B cell (primary cell): ENCODE results near the gene TRAF3. TPM values are rescaled to one million over a fixed set of nuclear protein-coding genes. Genes with fewer than 3 reads are reported as not detected.
A peak's percentile ranks its signal among the peaks of the same experiment; 100 is the strongest.

ENCODE experiments used
- ATAC-seq: fragments of 200-7000 bp; cut with Tn5 transposase; one replicate; pipeline ENCODE4 v1.10.0; 2021; ENCODE audit warnings: low read depth, mild to moderate bottlenecking, moderate number of reproducible peaks, moderate library complexity
- CTCF ChIA-PET: fragments of 350-600 bp; sonication (Branson Sonifier 250); formaldehyde crosslinking; loops from one replicate; lab custom pipeline; 2021; ENCODE audit warnings: antibody characterized with exemption, inconsistent platforms; lab: Charles Lee
- POLR2A ChIA-PET: fragments of 350-600 bp; sonication (Branson Sonifier 250); formaldehyde crosslinking; loops from one replicate; lab custom pipeline; 2021; ENCODE audit warnings: antibody characterized with exemption; lab: Charles Lee
- DNase-seq: peaks from one replicate; pipeline ENCODE4 v3.0.0; 2013
- H2AFZ ChIP-seq: 2 replicates; pipeline ENCODE4 v1.6.1; 2012; ENCODE audit warnings: mild to moderate bottlenecking, low read depth, low read length; ENCODE audit not compliant: insufficient read depth, poor library complexity, severe bottlenecking
- H3K27ac ChIP-seq, 2 donors: 1 replicate in 1 of 2; 2 replicates in 1 of 2; pipeline ENCODE4 v1.5.1; 2012 to 2013; ENCODE audit warnings: low read length in 2 of 2, mild to moderate bottlenecking in 2 of 2, moderate library complexity in 1 of 2
- H3K27me3 ChIP-seq, 4 experiments: fragments of 200-600 bp in 1 of 4; sonication (generic) in 1 of 4; replicated peaks in 1 of 4; 1 replicate in 2 of 4; 2 replicates in 2 of 4; pipeline versions ENCODE4 v1.6.1 to v1.7.0; 2013 to 2016; ENCODE audit warnings: low read length in 3 of 4, mild to moderate bottlenecking in 2 of 4, mixed read lengths in 1 of 4, moderate library complexity in 1 of 4; ENCODE audit not compliant: insufficient read depth in 4 of 4, control insufficient read depth in 3 of 4; ENCODE audit errors: control extremely low read depth in 1 of 4
- H3K36me3 ChIP-seq, 2 experiments: replicated peaks in 1 of 2; 1 replicate in 1 of 2; 2 replicates in 1 of 2; pipeline versions ENCODE4 v1.6.1 to v1.7.1; 2013; ENCODE audit warnings: low read length in 1 of 2; ENCODE audit not compliant: insufficient read depth in 2 of 2, control insufficient read depth in 1 of 2; ENCODE audit errors: control extremely low read depth in 1 of 2, extremely low read depth in 1 of 2
- H3K4me1 ChIP-seq, 2 donors: fragments of 200-600 bp in 1 of 2; sonication (generic) in 1 of 2; 1 replicate in 1 of 2; 2 replicates in 1 of 2; pipeline versions ENCODE4 v1.5.1 to v1.6.1; 2013 to 2017; ENCODE audit warnings: low read length in 2 of 2; ENCODE audit not compliant: control insufficient read depth in 2 of 2, insufficient read depth in 2 of 2
- H3K4me2 ChIP-seq: replicated peaks from 2 replicates; pipeline ENCODE3; 2012; ENCODE audit warnings: mild to moderate bottlenecking, low read depth, low read length; ENCODE audit not compliant: poor library complexity, severe bottlenecking
- H3K4me3 ChIP-seq, 5 experiments: fragments of 200-600 bp in 1 of 5; sonication (generic) in 1 of 5; 1 replicate in 3 of 5; 2 replicates in 2 of 5; pipeline versions ENCODE4 v1.5.1 to v1.7.0; 2011 to 2016; ENCODE audit warnings: low read length in 4 of 5, mild to moderate bottlenecking in 4 of 5, low read depth in 2 of 5, control low read depth in 1 of 5, moderate library complexity in 1 of 5; ENCODE audit not compliant: insufficient read depth in 1 of 5; ENCODE audit errors: control extremely low read depth in 1 of 5, extremely low read depth in 1 of 5
- H3K79me2 ChIP-seq: fragments of 200-600 bp; sonication (generic); one replicate; pipeline ENCODE4 v1.6.0; 2016; ENCODE audit warnings: low read length; ENCODE audit not compliant: control insufficient read depth, insufficient read depth
- H3K9ac ChIP-seq: fragments of 200-600 bp; sonication (generic); 2 replicates; pipeline ENCODE4 v1.6.1; 2017; ENCODE audit warnings: mild to moderate bottlenecking, low read length, moderate library complexity
- H3K9me3 ChIP-seq, 3 donors: one replicate each; pipeline versions ENCODE4 v1.6.1 to v1.7.1; 2013; ENCODE audit warnings: low read length in 2 of 3; ENCODE audit not compliant: control insufficient read depth in 2 of 3, insufficient read depth in 1 of 3; ENCODE audit errors: control extremely low read depth in 1 of 3
- H4K20me1 ChIP-seq: 2 replicates; pipeline ENCODE4 v1.6.0; 2012; ENCODE audit warnings: mild to moderate bottlenecking, low read length; ENCODE audit not compliant: insufficient read depth, control insufficient read depth, poor library complexity, severe bottlenecking
- H3K27ac Mint-ChIP-seq: one replicate; pipeline ENCODE4 v1.8.0; 2021; ENCODE audit warnings: mixed read lengths
- H3K27me3 Mint-ChIP-seq: one replicate; pipeline ENCODE4 v1.8.0; 2021; ENCODE audit warnings: mixed read lengths
- H3K4me1 Mint-ChIP-seq: one replicate; pipeline ENCODE4 v1.8.0; 2021; ENCODE audit warnings: mixed read lengths
- H3K4me3 Mint-ChIP-seq: one replicate; pipeline ENCODE4 v1.8.0; 2021; ENCODE audit warnings: mixed read lengths
- H3K9me3 Mint-ChIP-seq: one replicate; pipeline ENCODE4 v1.8.0; 2022; ENCODE audit warnings: mixed read lengths; ENCODE audit not compliant: insufficient read depth
- CTCF ChIP-seq: fragments of 200-600 bp; IDR thresholded peaks from one replicate; pipeline ENCODE4 v1.8.0; 2022; ENCODE audit warnings: antibody characterized with exemption, mild to moderate bottlenecking
- EZH2 ChIP-seq: IDR thresholded peaks from 2 replicates; pipeline ENCODE4 v1.6.1; 2012; ENCODE audit warnings: borderline replicate concordance, low read depth, mild to moderate bottlenecking, moderate library complexity, low read length; ENCODE audit not compliant: insufficient read depth, poor library complexity, severe bottlenecking
- WGBS: methylation state at CpG from one replicate; pipeline ENCODE4 v1.1.5; 2013; ENCODE audit warnings: missing lambda C conversion rate; ENCODE audit not compliant: insufficient coverage; 5-methylcytosine and 5-hydroxymethylcytosine counted together
- intact Hi-C: fragments of 100-400 bp; cut with micrococcal nuclease; formaldehyde crosslinking; loops from one replicate; pipeline ENCODE4 v1.10.0; 2022
- polyA plus RNA-seq: library from polyadenylated mRNA; depleted of rRNA; stranded (reverse); fragments of >200 nt; gene quantifications from 2 replicates; pipeline ENCODE4 v1.2.3, GENCODE V29; 2012
- total RNA-seq, 2 donors: library from RNA; stranded (reverse); fragments of 120-200 nt in 1 of 2; gene quantifications; 1 replicate in 1 of 2; 2 replicates in 1 of 2; pipeline versions ENCODE4 v1.2.3 to v1.2.4, GENCODE V29; 2013 to 2022

Gene TRAF3
- total and polyA plus RNA-seq, 2 donors (not counting 1 experiment from before 2014, with no cell fraction given), result 42.8 to 89.8 TPM

DNA sequence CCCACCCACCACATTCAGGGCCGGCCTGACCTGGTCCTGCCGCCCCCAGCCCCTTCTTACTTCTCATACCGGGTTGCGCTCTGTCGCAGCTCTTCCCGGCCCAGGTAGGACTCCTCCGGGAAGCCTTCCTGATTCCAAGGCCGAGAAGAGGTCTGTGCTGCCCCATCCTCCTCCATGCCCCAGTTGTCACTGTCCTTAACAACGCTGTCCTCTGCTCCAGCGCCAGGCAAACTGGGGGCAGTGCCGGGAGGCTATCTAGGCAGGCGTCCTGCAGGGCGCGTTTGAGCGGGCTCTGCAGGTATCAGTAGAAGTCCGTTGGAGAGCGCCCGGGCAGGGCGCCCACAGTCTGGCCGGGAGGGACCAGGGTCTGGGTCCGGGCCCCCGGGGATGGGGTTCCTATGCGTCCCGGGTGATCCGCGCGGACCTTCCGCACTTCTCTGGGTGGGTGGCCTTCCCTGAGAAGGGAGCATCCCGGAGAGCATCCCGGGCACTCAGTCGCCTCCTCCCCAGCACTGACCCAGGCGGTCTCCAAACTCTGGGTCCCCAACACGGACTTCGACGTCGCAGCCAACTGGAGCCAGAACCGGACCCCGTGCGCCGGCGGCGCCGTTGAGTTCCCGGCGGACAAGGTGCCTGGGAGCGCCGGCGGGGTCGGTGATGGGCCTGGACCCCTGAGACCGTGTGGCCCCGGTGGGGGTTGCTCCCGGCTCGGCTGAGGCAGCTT lies 146.1 kb downstream of the TRAF3 start:
- Histone ChIP-seq H3K9me3 (peaks cover 0 to 20% (median 0%) of the 10 kb centered on the region in 3 donors), H2AFZ (peak overlapping the region; percentile 40), H3K27me3 (peaks cover 0 to 33% (median 12%) of the 10 kb centered on the region in 4 experiments), H3K4me1 (peaks cover 32 to 34% of the 10 kb centered on the region in 2 donors), H3K79me2 (no peaks in the 10 kb centered on the region), H4K20me1 (no peaks in the 10 kb centered on the region), H3K27ac (no peak overlapping the region), H3K9ac (peak overlapping the region; percentile 65), H3K4me3 (peak overlapping the region in 4 of 5 experiments; percentile 30 to 62 (median 49)), H3K4me2 (peak overlapping the region; percentile 91), H3K36me3 (no peaks in the 10 kb centered on the region)
- no peak for TF ChIP-seq EZH2
- no peak for TF ChIP-seq CTCF
- CTCF ChIA-PET, result interaction anchor here (2.4 kb wide), 1 partner anchor 228 kb away, joined by 8 read pairs; no protein-coding TSS in a partner anchor
- POLR2A ChIA-PET, result no interaction called here
- no peak overlapping the region for H3K4me3 Mint-ChIP-seq
- no peak for ATAC-seq
- H3K27ac Mint-ChIP-seq, result no peak overlapping the region
- peaks cover 30% of the 10 kb centered on the region for H3K4me1 Mint-ChIP-seq
- DNase-seq, result peak; percentile 37
- WGBS, result 17% methylated on average over 53 of the region's 53 CpGs
- no peaks in the 10 kb centered on the region for H3K9me3 Mint-ChIP-seq
- peaks cover 14% of the 10 kb centered on the region for H3K27me3 Mint-ChIP-seq
- intact Hi-C loops, result loop anchor here (10.0 kb wide), 1 partner anchor 131 kb away; the partner anchor contains the start of gene CDC42BPB
